Neuronal stem cell (in vitro differentiated cells): ENCODE data around the gene PSME3IP1.
A peak's percentile ranks its signal among the peaks of the same experiment; 100 is the strongest.

Experiments used
- DNase-seq: peaks from one replicate; pipeline ENCODE4 v3.0.0-alpha.2; 2013; ENCODE audit warnings: low spot score
- H2AFZ ChIP-seq: one replicate; pipeline ENCODE4 v1.6.1; 2013; ENCODE audit warnings: mild to moderate bottlenecking, low read length, inconsistent platforms
- H2AK5ac ChIP-seq: 2 replicates; pipeline ENCODE4 v1.6.1; 2013; ENCODE audit warnings: low read depth, mild to moderate bottlenecking, inconsistent platforms, low read length, moderate library complexity, mixed read lengths
- H2BK120ac ChIP-seq: 2 replicates; pipeline ENCODE4 v1.6.1; 2013; ENCODE audit warnings: low read depth, mild to moderate bottlenecking, inconsistent platforms, low read length, moderate library complexity, mixed read lengths
- H2BK12ac ChIP-seq: one replicate; pipeline ENCODE4 v1.6.1; 2013; ENCODE audit warnings: low read length, inconsistent platforms
- H2BK15ac ChIP-seq: 2 replicates; pipeline ENCODE4 v1.6.1; 2013; ENCODE audit warnings: mild to moderate bottlenecking, low read length, inconsistent platforms, mixed read lengths
- H2BK5ac ChIP-seq: one replicate; pipeline ENCODE4 v1.6.1; 2013; ENCODE audit warnings: inconsistent platforms, mild to moderate bottlenecking, low read length, moderate library complexity
- H3K14ac ChIP-seq: one replicate; pipeline ENCODE4 v1.6.1; 2013; ENCODE audit warnings: low read length, inconsistent platforms
- H3K18ac ChIP-seq: 2 replicates; pipeline ENCODE4 v1.6.1; 2013; ENCODE audit warnings: low read length, inconsistent platforms
- H3K23ac ChIP-seq: 2 replicates; pipeline ENCODE4 v1.6.1; 2013; ENCODE audit warnings: low read depth, mild to moderate bottlenecking, mixed read lengths, low read length, inconsistent platforms; ENCODE audit not compliant: poor library complexity
- H3K27ac ChIP-seq: replicated peaks from 3 replicates; pipeline ENCODE4 v1.5.1; 2013; ENCODE audit warnings: low read length, inconsistent platforms
- H3K27me3 ChIP-seq, 3 experiments: 2 replicates each; pipeline ENCODE4 v1.6.1; 2013; ENCODE audit warnings: low read length in 3 of 3, mild to moderate bottlenecking in 2 of 3, inconsistent platforms in 1 of 3, low read depth in 1 of 3, mixed read lengths in 1 of 3, moderate library complexity in 1 of 3; ENCODE audit not compliant: control insufficient read depth in 3 of 3, insufficient read depth in 3 of 3
- H3K36me3 ChIP-seq, 2 donors: replicated peaks in 1 of 2; 2 replicates each; pipeline ENCODE4 v1.6.1; 2013; ENCODE audit warnings: low read length in 2 of 2; ENCODE audit not compliant: control insufficient read depth in 2 of 2, insufficient read depth in 2 of 2
- H3K4ac ChIP-seq: 2 replicates; pipeline ENCODE4 v1.6.1; 2013; ENCODE audit warnings: inconsistent platforms, mild to moderate bottlenecking, low read length, moderate library complexity
- H3K4me1 ChIP-seq, 2 donors: 1 replicate in 1 of 2; 2 replicates in 1 of 2; pipeline ENCODE4 v1.6.1; 2013; ENCODE audit warnings: low read length in 2 of 2, low read depth in 1 of 2; ENCODE audit not compliant: control insufficient read depth in 2 of 2, insufficient read depth in 1 of 2
- H3K4me2 ChIP-seq: one replicate; pipeline ENCODE4 v1.6.1; 2013; ENCODE audit warnings: mild to moderate bottlenecking, low read length, inconsistent platforms; ENCODE audit not compliant: insufficient read depth, poor library complexity, severe bottlenecking
- H3K4me3 ChIP-seq, 2 donors: 2 replicates each; pipeline ENCODE4 v1.5.1; 2013; ENCODE audit warnings: low read length in 2 of 2, mild to moderate bottlenecking in 2 of 2, inconsistent platforms in 1 of 2, moderate library complexity in 1 of 2
- H3K79me1 ChIP-seq: one replicate; pipeline ENCODE4 v1.6.1; 2013; ENCODE audit warnings: low read depth, mild to moderate bottlenecking, inconsistent platforms, low read length, moderate library complexity
- H3K9ac ChIP-seq: one replicate; pipeline ENCODE4 v1.6.1; 2013; ENCODE audit warnings: mild to moderate bottlenecking, low read depth, low read length, inconsistent platforms; ENCODE audit not compliant: poor library complexity
- H3K9me3 ChIP-seq, 2 donors: replicated peaks in 1 of 2; 2 replicates each; pipeline versions ENCODE3 to v1.6.1; 2013; ENCODE audit warnings: low read length in 2 of 2, mild to moderate bottlenecking in 2 of 2, inconsistent platforms in 1 of 2, low read depth in 1 of 2, mixed read lengths in 1 of 2, moderate library complexity in 1 of 2; ENCODE audit not compliant: control insufficient read depth in 2 of 2, insufficient read depth in 1 of 2
- H4K8ac ChIP-seq: one replicate; pipeline ENCODE4 v1.6.1; 2013; ENCODE audit warnings: low read depth, mild to moderate bottlenecking, inconsistent platforms, low read length, moderate library complexity
- H4K91ac ChIP-seq: one replicate; pipeline ENCODE4 v1.6.1; 2013; ENCODE audit warnings: low read length, low read depth, mild to moderate bottlenecking, inconsistent platforms; ENCODE audit not compliant: poor library complexity
- WGBS, 2 donors: extraction: QIAGEN DNeasy Blood & Tissue Kit; methylation state at CpG; one replicate each; pipeline ENCODE4 v1.1.7; 2013; ENCODE audit warnings: missing lambda C conversion rate in 2 of 2, mixed read lengths in 1 of 2; ENCODE audit not compliant: insufficient read length in 2 of 2, insufficient replicate concordance in 1 of 2; ENCODE audit errors: extremely low coverage in 2 of 2; 5-methylcytosine and 5-hydroxymethylcytosine counted together

The PSME3IP1 gene

GRCh38 chr16:57106767-57107166, 79.1 kb downstream of the PSME3IP1 start:
- Histone ChIP-seq H3K4ac (no peak overlapping the region), H3K9ac (no peak overlapping the region), H2AK5ac (no peak overlapping the region), H2BK120ac (no peak overlapping the region), H3K4me3 (no peak overlapping the region), H3K23ac (no peak overlapping the region), H3K4me2 (no peak overlapping the region), H4K8ac (no peak overlapping the region), H2BK12ac (no peak overlapping the region), H2BK5ac (no peak overlapping the region), H3K9me3 (no peaks in the 10 kb centered on the region), H3K4me1 (peaks cover 4 to 12% of the 10 kb centered on the region in 2 donors), H3K14ac (no peak overlapping the region), H2AFZ (no peak overlapping the region), H3K27me3 (no peaks in the 10 kb centered on the region), H3K36me3 (no peaks in the 10 kb centered on the region), H4K91ac (no peak overlapping the region), H2BK15ac (no peak overlapping the region), H3K18ac (peak overlapping the region; percentile 5), H3K79me1 (no peaks in the 10 kb centered on the region), H3K27ac (no peak overlapping the region)
- no peak for DNase-seq
- no CpG with 5 or more reads among the region's 2 CpGs for WGBS, 2 donors

- H2AK5ac ChIP-seq = no peak overlapping the region
- no peak overlapping the region for H3K9ac ChIP-seq
- no peak overlapping the region for H3K14ac ChIP-seq
- H3K36me3 ChIP-seq = no peaks in the 10 kb centered on the region
- no peaks in the 10 kb centered on the region for H3K27me3 ChIP-seq
- H4K8ac ChIP-seq = no peak overlapping the region
- H2BK5ac ChIP-seq = no peak overlapping the region
- H3K4ac ChIP-seq = no peak overlapping the region
- no peak overlapping the region for H3K4me3 ChIP-seq
- no peak overlapping the region for H2AFZ ChIP-seq
- peak overlapping the region; percentile 70 for H3K18ac ChIP-seq
- DNase-seq = no peak
- no CpG with 5 or more reads among the region's 7 CpGs for WGBS, 2 donors
- peaks cover 4 to 12% of the 10 kb centered on the region in 2 donors for H3K4me1 ChIP-seq
- no peak overlapping the region for H2BK12ac ChIP-seq
- H3K79me1 ChIP-seq = no peaks in the 10 kb centered on the region
- no peak overlapping the region for H3K4me2 ChIP-seq
- H3K9me3 ChIP-seq = no peaks in the 10 kb centered on the region
- no peak overlapping the region for H3K23ac ChIP-seq
- no peak overlapping the region for H2BK120ac ChIP-seq
- no peak overlapping the region for H3K27ac ChIP-seq
- H2BK15ac ChIP-seq = no peak overlapping the region
- H4K91ac ChIP-seq = no peak overlapping the region
Observed at GRCh38 chr16:57105184-57105583, 80.7 kb downstream of the PSME3IP1 start.

- Histone ChIP-seq H2BK120ac (no peak overlapping the region), H3K9me3 (no peaks in the 10 kb centered on the region), H3K27ac (no peak overlapping the region), H2AK5ac (no peak overlapping the region), H3K23ac (no peak overlapping the region), H3K4me2 (no peak overlapping the region), H2AFZ (no peak overlapping the region), H3K4me3 (no peak overlapping the region), H4K91ac (no peak overlapping the region), H3K79me1 (no peaks in the 10 kb centered on the region), H3K4ac (no peak overlapping the region), H4K8ac (no peak overlapping the region), H2BK15ac (no peak overlapping the region), H3K18ac (peak overlapping the region; percentile 70), H2BK5ac (no peak overlapping the region), H3K27me3 (no peaks in the 10 kb centered on the region), H3K9ac (peak overlapping the region; percentile 39), H3K14ac (peak overlapping the region; percentile 11), H2BK12ac (no peak overlapping the region), H3K4me1 (peaks cover 4 to 12% of the 10 kb centered on the region in 2 donors), H3K36me3 (no peaks in the 10 kb centered on the region)
- DNase-seq = no peak
- WGBS, 2 donors = no CpG with 5 or more reads among the region's 3 CpGs
Observed at GRCh38 chr16:57104706-57105105, 81.1 kb downstream of the PSME3IP1 start.

- H3K4me2 ChIP-seq = no peak overlapping the region
- no peak overlapping the region for H2BK5ac ChIP-seq
- H3K9ac ChIP-seq = peak overlapping the region; percentile 51
- H3K4me1 ChIP-seq = peaks cover 4 to 14% of the 10 kb centered on the region in 2 donors
- peak overlapping the region; percentile 99 for H2BK15ac ChIP-seq
- no peaks in the 10 kb centered on the region for H3K9me3 ChIP-seq
- no peak for DNase-seq
- no peaks in the 10 kb centered on the region for H3K79me1 ChIP-seq
- no peak overlapping the region for H3K4me3 ChIP-seq
- no peak overlapping the region for H2BK120ac ChIP-seq
- H4K91ac ChIP-seq = no peak overlapping the region
- no peak overlapping the region for H3K14ac ChIP-seq
- H3K18ac ChIP-seq = peak overlapping the region; percentile 74
- H3K4ac ChIP-seq = no peak overlapping the region
- no CpG with 5 or more reads among the region's 16 CpGs for WGBS, 2 donors
- H3K27me3 ChIP-seq = no peaks in the 10 kb centered on the region
- H2BK12ac ChIP-seq = no peak overlapping the region
- no peaks in the 10 kb centered on the region for H3K36me3 ChIP-seq
- no peak overlapping the region for H2AK5ac ChIP-seq
- H4K8ac ChIP-seq = no peak overlapping the region
- H3K27ac ChIP-seq = no peak overlapping the region
- no peak overlapping the region for H2AFZ ChIP-seq
- peak overlapping the region; percentile 53 for H3K23ac ChIP-seq
Observed at GRCh38 chr16:57102888-57103851, 82.7 kb downstream of the PSME3IP1 start.
